Mucosa of descending colon (tissue), 3 donors: ENCODE data around the gene LRP2BP. TPM values are rescaled to one million over a fixed set of nuclear protein-coding genes. Genes with fewer than 3 reads are reported as not detected.
"Not testable (repeated sequence)": the region's sequence is repeated elsewhere in the genome, so short reads cannot be mapped to it uniquely, and the experiment has no call there.

Experiments
- ATAC-seq: fragments of 200-7000 bp; cut with Tn5 transposase; one replicate; pipeline ENCODE4 v1.9.1; 2020; ENCODE audit warnings: mild to moderate bottlenecking, moderate library complexity
- DNase-seq, 3 donors: peaks; one replicate each; pipeline ENCODE4 v3.0.0-alpha.2; 2020
- H3K36me3 ChIP-seq: fragments of 200-600 bp; one replicate; pipeline ENCODE4 v1.8.0; 2021; ENCODE audit warnings: low read depth, mild to moderate bottlenecking
- H3K4me1 ChIP-seq: fragments of 200-600 bp; one replicate; pipeline ENCODE4 v1.8.0; 2021; ENCODE audit warnings: low read depth, mild to moderate bottlenecking
- H3K4me3 ChIP-seq: fragments of 200-600 bp; one replicate; pipeline ENCODE4 v1.8.0; 2021; ENCODE audit warnings: mild to moderate bottlenecking
- H3K9me3 ChIP-seq: fragments of 200-600 bp; one replicate; pipeline ENCODE4 v1.8.0; 2021; ENCODE audit warnings: mild to moderate bottlenecking
- CTCF ChIP-seq: fragments of 200-600 bp; IDR thresholded peaks from one replicate; pipeline ENCODE4 v1.8.0; 2022; ENCODE audit warnings: antibody characterized with exemption, mild to moderate bottlenecking
- intact Hi-C, 2 donors: fragments of 100-400 bp; cut with DNase I in 1 of 2; cut with micrococcal nuclease in 1 of 2; formaldehyde crosslinking; loops; one replicate each; pipeline versions ENCODE4 v1.11.0 to v1.11.1; 2022; cut with DNase I, micrococcal nuclease
- total RNA-seq, 3 donors: library from RNA; stranded (reverse); fragmentation: NEBNext Ultra II Directional in 2 of 3; extraction: Animal tissue kit (Norgen Biotek cat#: 25700) in 2 of 3; gene quantifications; one replicate each; pipeline versions ENCODE4 v1.2.1 to v1.2.4, GENCODE V29; 2021 to 2023
- donor health status: DM: no; HTN: no; CAD: no; lungs with moderate emphysema.
- donor health status: DM: no; HTN: no; CAD: no.
- donor health status: DM: no; HTN: yes; CAD: no.

LRP2BP gene
- total RNA-seq, 3 donors from 2014 or later: 0.35 to 1.3 (median 0.41) TPM

- no peaks in the 10 kb centered on the region for H3K36me3 ChIP-seq
- intact Hi-C loops: no loop called here
- no peaks in the 10 kb centered on the region for H3K4me1 ChIP-seq
- H3K4me3 ChIP-seq: no peak overlapping the region
- DNase-seq (no peak), ATAC-seq (no peak)
- no peak for TF ChIP-seq CTCF
- H3K9me3 ChIP-seq: peaks cover 3% of the 10 kb centered on the region
Measured at GRCh38 chr4:185334326-185334725, 61.4 kb downstream of the LRP2BP start.

GRCh38 chr4:185332575-185333464 is 62.9 kb downstream of the LRP2BP start:
- TF ChIP-seq CTCF: no peak
- Histone ChIP-seq H3K9me3 (no peaks in the 10 kb centered on the region), H3K4me3 (no peak overlapping the region), H3K36me3 (no peaks in the 10 kb centered on the region), H3K4me1 (no peaks in the 10 kb centered on the region)
- intact Hi-C loops: no loop called here
- no peak for DNase-seq
- no peak for ATAC-seq

- H3K9me3 ChIP-seq, H3K4me3 ChIP-seq, H3K36me3 ChIP-seq, H3K4me1 ChIP-seq, ATAC-seq, intact Hi-C loops, DNase-seq: not testable (repeated sequence)
Measured at GRCh38 chr4:185329879-185330510, 65.7 kb downstream of the LRP2BP start.

GRCh38 chr4:185328586-185328985 is 67.1 kb downstream of the LRP2BP start:
- intact Hi-C loops: no loop called here
- H3K9me3 ChIP-seq: no peaks in the 10 kb centered on the region
- ATAC-seq (no peak), DNase-seq (no peak)
- no peaks in the 10 kb centered on the region for H3K36me3 ChIP-seq
- no peak for TF ChIP-seq CTCF
- H3K4me1 ChIP-seq: no peaks in the 10 kb centered on the region
- no peak overlapping the region for H3K4me3 ChIP-seq

GRCh38 chr4:185325721-185326120 is 70.0 kb downstream of the LRP2BP start:
- DNase-seq, H3K9me3 ChIP-seq, ATAC-seq, H3K4me1 ChIP-seq, intact Hi-C loops, H3K4me3 ChIP-seq, H3K36me3 ChIP-seq: not testable (repeated sequence)

- H3K4me3 ChIP-seq, ATAC-seq, DNase-seq, intact Hi-C loops, H3K36me3 ChIP-seq, H3K9me3 ChIP-seq, H3K4me1 ChIP-seq: not testable (repeated sequence)
Measured at GRCh38 chr4:185324361-185324760, 71.4 kb downstream of the LRP2BP start.

GRCh38 chr4:185323606-185324005 is 72.1 kb downstream of the LRP2BP start:
- no peak for DNase-seq
- no peaks in the 10 kb centered on the region for H3K4me1 ChIP-seq
- H3K36me3 ChIP-seq: no peaks in the 10 kb centered on the region
- intact Hi-C loops: no loop called here
- no peak for ATAC-seq
- no peaks in the 10 kb centered on the region for H3K9me3 ChIP-seq
- no peak overlapping the region for H3K4me3 ChIP-seq
- TF ChIP-seq CTCF: no peak
